Raji (cell line): ENCODE results near the gene TKFC.

ENCODE experiments used
- POLR2A ChIP-seq: IDR thresholded peaks from 2 replicates; pipeline ENCODE4 v1.6.1; 2011; ENCODE audit warnings: low read depth, low read length, control low read depth; ENCODE audit not compliant: insufficient read depth

Gene TKFC

DNA sequence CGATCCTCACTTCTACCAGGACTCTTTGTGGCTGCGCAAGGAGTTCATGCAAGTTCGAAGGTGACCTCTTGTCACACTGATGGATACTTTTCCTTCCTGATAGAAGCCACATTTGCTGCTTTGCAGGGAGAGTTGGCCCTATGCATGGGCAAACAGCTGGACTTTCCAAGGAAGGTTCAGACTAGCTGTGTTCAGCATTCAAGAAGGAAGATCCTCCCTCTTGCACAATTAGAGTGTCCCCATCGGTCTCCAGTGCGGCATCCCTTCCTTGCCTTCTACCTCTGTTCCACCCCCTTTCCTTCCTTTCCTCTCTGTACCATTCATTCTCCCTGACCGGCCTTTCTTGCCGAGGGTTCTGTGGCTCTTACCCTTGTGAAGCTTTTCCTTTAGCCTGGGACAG is 35.6 kb downstream of the TKFC start:
- no peak for TF ChIP-seq POLR2A

DNA sequence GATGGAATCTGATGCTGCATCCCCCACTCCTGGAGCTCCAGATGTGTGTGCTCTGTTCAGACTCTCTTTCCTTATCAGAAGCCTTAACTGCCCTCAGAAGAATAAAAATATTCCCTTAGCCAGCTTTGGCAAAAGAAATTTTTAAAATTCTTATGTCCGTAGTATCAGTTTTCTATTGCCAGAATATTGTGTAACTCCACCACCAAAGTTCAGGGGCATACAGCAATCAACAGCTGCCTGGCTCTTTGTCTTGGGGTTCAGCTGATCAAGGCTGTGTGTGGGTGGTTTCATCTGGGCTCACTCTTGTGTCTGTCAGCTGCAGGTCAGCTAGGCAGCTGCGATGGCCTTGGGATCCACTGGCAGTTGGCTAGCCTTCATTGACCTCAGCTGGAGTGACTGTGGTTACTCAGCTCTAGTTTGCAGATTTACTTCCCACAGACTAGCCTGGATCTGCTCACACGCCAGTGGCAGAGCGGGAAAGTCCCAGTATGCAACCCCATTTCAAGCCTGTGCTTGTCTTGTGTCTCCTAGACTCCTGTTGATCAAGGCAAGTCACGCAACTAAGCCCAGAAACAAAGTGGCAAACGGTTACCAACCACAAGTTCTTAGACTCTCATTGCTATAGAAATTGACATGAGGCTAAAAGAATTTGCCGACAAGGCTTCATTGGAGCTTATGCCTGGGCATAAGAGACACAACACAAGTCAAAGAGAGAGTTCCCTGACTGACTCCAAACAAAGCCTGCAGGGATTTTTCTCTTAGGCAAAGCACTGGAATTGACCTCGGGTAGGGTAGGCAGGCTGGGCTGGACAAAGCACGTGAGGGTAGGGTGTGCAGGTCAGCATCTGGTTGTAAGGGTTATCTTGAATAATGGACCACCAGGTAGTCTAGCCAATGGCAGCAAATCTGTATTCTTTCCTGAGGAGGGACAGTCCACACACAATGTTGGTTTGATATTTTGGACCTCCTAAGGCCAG is 36.6 kb downstream of the TKFC start:
- no peak for TF ChIP-seq POLR2A

DNA sequence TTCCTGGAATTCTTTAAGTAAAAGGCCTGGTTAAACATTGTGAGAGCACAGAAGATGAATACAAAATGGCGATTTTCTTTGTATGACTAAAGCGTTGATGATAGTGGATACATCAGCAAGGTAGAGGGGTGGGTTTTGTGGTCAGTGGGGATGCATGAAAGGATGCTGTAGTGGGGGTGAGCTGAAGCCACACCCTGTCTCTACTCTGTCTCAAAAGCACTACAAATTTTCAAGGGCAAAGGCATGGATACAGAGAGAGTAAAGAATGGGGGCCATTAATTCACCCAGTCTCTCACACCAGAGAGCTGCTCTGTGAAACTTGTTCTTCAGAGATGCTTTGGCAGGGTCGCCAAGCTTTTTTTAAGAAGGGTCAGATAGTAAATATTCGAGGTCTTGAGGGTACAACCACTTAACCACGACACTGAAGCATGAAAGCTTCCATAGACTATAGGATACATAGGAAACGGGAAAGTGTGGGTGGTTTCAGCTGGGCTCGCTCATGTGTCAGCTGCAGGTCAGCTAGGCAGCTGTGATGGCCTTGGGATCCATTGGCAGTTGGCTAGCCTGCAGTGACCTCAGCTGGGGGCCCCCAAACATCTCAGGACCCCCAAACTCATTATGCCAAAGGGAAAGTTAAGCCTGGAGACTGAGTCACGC is 37.4 kb downstream of the TKFC start:
- no peak for TF ChIP-seq POLR2A

DNA sequence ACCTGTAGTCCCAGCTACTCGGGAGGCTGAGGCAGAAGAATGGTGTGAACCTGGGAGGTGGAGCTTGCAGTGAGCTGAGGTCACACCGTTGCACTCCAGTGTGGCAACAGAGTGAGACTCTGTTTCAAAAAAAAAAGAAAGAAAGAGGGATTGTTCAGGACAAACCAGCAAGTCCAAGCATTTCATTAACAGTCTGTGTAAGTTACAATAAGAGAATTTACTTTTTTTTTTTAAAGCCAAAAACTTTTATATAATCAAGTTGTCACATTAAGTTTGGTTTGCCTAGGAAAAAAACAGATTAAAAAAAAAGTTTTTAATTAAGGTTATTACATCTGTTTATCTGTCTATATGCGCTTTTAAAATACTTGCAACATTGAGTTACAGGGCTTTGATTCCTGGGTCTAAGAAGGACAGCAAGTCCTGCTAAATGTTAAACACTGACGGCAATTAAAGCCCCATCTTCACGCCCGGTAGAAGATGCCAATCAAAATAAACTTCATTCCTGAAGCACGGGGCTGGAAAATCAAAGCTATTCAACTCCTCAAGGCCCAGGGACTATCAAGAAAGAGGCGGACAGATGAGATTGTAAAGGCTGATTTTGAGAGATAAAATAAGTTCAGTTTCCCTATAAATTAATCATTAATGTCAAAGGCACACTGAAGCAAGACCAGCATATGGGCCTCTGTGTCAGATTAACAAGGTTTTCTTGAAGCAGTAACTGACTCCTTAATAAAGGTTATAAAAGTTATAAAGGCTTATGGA is 39.8 kb downstream of the TKFC start:
- TF ChIP-seq POLR2A, result no peak

DNA sequence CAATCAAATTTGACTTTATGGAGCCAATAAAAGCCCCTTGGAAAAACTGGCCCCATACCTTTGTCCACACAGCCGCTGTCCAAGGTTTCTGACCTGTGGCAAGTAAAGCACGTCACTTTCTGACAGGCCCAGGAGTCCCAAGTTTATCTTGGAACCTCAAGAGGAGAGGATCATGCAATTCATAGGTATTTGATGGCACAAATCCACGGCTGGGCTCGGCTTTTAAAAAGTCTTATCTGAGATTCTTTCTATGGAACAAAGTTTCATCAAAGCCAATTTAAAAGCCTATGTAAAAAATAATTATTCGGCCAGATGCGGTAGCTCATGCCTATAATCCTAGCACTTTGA is 42.7 kb downstream of the TKFC start:
- no peak for TF ChIP-seq POLR2A

DNA sequence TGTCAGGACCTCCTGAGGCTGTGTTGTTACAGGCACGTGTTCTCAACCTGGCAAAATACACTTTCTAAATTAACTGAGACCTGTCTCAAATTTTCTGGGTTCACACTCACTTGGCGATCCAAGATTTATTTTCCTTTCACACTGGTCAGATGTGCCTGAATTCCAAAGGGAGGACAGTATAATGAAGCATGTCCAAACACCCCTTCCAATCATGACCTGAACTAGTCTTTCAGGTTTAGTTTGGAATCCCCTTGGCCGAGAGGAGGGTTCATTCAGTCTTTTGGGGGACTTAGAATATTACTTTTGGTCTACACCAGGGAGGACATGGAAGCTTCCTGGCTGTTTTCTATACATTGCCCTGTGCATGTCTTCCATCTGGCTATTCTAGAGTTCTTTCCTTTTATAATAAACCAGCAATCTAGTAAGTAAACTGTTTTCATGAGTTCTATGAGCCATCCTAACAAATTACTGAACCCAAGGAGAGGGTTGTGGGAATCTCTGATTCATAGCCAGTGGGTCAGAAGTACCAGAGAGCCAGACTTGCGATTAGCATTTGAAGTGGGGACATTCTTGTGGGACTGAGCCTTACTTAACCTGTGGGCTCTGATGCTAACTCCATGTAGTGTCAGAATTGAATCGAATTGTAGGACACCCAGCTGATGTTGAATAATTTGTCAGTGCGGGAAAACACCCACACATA is 44.6 kb downstream of the TKFC start:
- no peak for TF ChIP-seq POLR2A

DNA sequence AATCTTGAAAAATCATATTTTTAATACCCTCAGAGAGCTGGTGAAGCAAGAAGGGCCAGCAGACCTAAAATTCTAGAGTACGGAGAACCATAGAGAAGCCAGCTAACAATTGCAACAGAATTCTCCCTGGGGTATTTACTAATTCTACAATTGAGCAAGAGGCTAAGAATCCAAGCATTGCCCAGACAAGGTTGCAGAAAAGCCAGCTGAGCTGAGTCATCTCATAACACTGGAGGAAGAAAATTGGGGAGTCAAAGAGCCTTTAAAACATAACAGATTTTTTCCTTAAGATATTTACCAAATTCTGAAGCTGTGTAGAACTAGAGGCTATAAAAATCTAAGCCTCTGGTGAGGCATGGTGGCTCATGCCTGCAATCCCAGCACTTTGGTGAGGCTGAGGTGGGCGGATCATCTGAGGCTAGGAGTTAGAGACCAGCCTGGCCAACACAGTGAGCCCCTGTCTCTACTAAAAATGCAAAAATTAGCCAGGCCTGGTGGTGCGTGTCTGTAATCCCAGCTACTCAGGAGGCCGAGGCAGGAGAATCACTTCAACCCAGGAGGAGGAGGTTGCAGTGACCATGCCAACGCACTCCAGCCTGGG is 45.8 kb downstream of the TKFC start:
- TF ChIP-seq POLR2A, result no peak

DNA sequence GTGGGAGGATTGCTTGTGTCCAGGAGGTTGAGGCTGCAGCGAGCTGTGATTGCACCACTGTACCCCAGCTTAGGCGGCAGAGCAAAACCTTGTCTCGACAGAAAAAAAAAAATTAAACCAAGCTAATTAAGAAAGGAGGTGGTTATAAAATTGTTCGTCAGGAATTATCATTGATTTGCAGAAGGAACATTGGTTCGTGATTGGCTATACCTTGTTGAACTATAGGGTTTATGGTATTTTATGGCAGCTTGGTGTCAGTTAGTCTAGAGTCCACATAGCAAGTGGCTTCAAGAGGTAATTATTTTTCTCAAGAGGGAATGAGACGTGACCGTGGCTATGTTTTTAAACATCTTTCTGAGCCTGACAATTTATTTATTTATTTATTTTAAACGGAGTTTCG is 47.9 kb downstream of the TKFC start:
- no peak for TF ChIP-seq POLR2A

DNA sequence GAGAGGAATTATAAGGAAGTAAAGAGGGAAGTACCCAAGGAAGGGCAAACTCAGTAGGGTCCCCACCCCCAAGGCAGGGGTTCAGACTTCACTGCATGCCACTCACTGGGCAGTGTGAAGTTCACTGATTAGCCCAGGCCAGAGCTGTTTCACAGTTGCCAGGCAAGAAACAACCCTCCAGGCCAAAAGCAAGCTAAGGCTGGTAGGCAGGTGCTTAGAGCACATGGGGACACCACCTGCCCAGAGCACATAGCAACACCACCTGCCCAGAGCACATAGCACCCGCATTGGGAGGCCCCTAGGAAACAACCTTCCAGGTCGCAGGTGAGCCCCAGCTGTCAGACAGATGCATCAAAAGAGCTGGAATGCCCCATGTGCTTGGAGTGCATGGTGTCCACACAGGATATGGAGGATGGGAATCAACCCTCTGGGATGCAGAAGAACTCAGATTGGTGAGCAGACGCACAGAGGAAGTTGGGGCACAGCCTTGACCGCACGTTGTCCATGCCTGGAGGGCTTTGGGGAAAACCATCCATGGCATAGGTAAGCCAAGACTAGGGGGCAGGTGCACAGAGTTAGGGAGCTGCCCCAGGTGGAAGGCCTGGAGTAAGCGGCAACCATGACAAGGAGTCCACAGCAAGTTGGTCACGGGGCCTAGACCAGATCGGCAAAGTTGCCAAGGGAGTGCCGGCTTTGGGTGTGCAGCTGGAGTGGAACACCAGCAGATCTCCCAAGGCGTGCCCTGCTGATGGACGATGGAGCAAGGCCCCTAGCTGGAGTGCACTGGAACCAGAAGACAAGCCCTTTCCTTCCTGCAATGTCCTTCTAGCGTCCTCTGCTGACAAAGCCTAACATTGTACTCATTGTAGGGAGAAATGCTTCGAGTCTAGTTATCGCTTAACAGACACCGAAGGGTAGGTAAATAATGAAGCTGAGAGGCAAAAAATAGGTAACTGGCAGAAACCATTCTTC is 51.5 kb downstream of the TKFC start:
- no peak for TF ChIP-seq POLR2A

DNA sequence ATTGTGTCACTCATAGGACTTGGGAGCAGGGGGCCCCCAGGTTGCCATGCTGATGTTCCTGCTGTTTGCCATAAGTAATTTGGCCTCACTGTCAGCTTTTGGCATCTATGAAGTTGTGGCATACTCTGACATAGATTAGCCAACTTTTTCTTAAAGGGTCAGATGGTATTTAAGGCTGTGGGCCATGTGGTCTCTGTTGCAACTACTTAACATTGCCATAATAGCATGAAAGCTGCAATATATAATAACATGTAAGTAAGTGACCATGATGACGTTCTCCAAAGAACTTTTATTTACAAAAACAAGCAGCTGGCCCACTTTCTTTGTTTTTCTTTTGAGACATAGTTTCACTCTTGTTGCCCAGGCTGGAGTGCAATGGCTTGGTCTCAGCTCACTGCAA is 57.1 kb downstream of the TKFC start:
- TF ChIP-seq POLR2A, result no peak

DNA sequence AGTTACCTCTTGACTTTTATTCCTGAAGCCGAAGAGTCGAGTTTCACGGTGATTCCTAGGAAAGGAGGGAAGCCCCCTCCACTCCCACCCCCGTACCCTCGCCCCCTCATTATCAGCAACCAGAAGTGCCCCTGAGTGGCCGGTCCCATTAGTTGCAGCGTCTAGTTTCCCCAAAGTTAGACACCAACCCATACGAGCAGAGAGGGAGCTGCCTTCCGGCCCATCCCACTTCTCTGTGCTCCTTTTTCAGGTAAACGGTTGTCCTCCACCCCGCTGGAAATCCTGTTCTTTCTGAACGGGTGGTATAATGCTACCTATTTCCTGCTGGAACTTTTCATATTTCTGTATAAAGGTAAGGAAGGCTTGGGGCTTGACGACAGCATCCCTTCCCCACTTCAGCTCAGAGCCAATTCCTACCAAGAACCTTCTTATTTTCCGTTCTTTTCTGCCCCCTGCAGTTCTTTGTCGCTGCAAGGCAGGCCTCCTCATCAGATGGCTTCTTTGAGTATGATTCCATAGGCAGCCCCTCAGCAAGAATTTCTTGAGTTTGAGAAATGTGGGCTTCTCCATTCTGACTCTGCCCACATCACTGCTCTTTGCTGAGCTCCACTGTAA is 60.1 kb downstream of the TKFC start:
- no peak for TF ChIP-seq POLR2A
